H1 (cell line): ENCODE measurements around the gene CLMP. TPM values are rescaled to one million over a fixed set of nuclear protein-coding genes. Genes with fewer than 3 reads are reported as not detected.

Experiments
- CTCF ChIA-PET: fragments of 300-600 bp; sonication (Branson Sonifier 250); formaldehyde crosslinking; loops from one replicate; lab custom pipeline; 2021; ENCODE audit not compliant: partially characterized antibody; lab: Charles Lee
- POLR2A ChIA-PET: fragments of 300-600 bp; sonication (Branson Sonifier 250); formaldehyde crosslinking; loops from one replicate; lab custom pipeline; 2021; ENCODE audit warnings: inconsistent platforms; ENCODE audit not compliant: partially characterized antibody; lab: Charles Lee
- DNase-seq, 2 experiments: peaks; one replicate each; pipeline versions ENCODE4 v3.0.0 to v3.0.0-alpha.2; 2010 to 2022; ENCODE audit warnings: low spot score in 2 of 2, low read depth in 1 of 2, mixed read lengths in 1 of 2
- FAIRE-seq: peaks from 2 replicates; lab custom pipeline; 2011; peaks lifted over from hg19 to GRCh38; lab: Jason Lieb, UNC
- H2AFZ ChIP-seq: 2 replicates; pipeline ENCODE4 v1.8.1; 2012; ENCODE audit warnings: low read length, inconsistent platforms
- H2AK5ac ChIP-seq: 2 replicates; pipeline ENCODE4 v1.6.1; 2013; ENCODE audit warnings: low read depth, low read length
- H2BK120ac ChIP-seq: replicated peaks from 2 replicates; pipeline ENCODE3; 2013; ENCODE audit warnings: low read depth, low read length, inconsistent platforms
- H2BK12ac ChIP-seq: 2 replicates; pipeline ENCODE4 v1.6.1; 2013; ENCODE audit warnings: low read depth, low read length
- H2BK15ac ChIP-seq: 2 replicates; pipeline ENCODE4 v1.6.1; 2013; ENCODE audit warnings: low read length
- H2BK20ac ChIP-seq: 2 replicates; pipeline ENCODE4 v1.6.1; 2013; ENCODE audit warnings: low read length
- H2BK5ac ChIP-seq: 2 replicates; pipeline ENCODE4 v1.6.1; 2013; ENCODE audit warnings: low read depth, low read length
- H3K14ac ChIP-seq: 2 replicates; pipeline ENCODE4 v1.6.1; 2013; ENCODE audit warnings: inconsistent platforms; ENCODE audit not compliant: insufficient read length
- H3K18ac ChIP-seq: 2 replicates; pipeline ENCODE4 v1.6.1; 2013; ENCODE audit warnings: low read length; ENCODE audit errors: extremely low read depth
- H3K23ac ChIP-seq: 2 replicates; pipeline ENCODE4 v1.6.1; 2013; ENCODE audit warnings: inconsistent platforms; ENCODE audit not compliant: insufficient read length
- H3K23me2 ChIP-seq: 2 replicates; pipeline ENCODE4 v1.6.1; 2013; ENCODE audit warnings: low read depth, low read length
- H3K27ac ChIP-seq: 2 replicates; pipeline ENCODE4 v1.6.1; 2011; ENCODE audit warnings: low read depth, low read length, inconsistent platforms
- H3K27me3 ChIP-seq, 4 experiments: replicated peaks in 1 of 4; 1 replicate in 1 of 4; 2 replicates in 3 of 4; pipeline versions ENCODE4 v1.6.1 to v1.8.1; 2011 to 2013; ENCODE audit warnings: low read length in 3 of 4, mild to moderate bottlenecking in 3 of 4, inconsistent platforms in 2 of 4, mixed read lengths in 2 of 4, moderate library complexity in 1 of 4; ENCODE audit not compliant: control insufficient read depth in 3 of 4, insufficient read depth in 3 of 4; ENCODE audit errors: extremely low read depth in 1 of 4
- H3K36me3 ChIP-seq, 4 experiments: 2 replicates each; pipeline versions ENCODE4 v1.6.1 to v1.8.1; 2011 to 2013; ENCODE audit warnings: mild to moderate bottlenecking in 4 of 4, low read length in 3 of 4, moderate library complexity in 2 of 4, control low read depth in 1 of 4, inconsistent platforms in 1 of 4; ENCODE audit not compliant: insufficient read depth in 4 of 4, control insufficient read depth in 2 of 4
- H3K4ac ChIP-seq: replicated peaks from 2 replicates; pipeline ENCODE3; 2013; ENCODE audit warnings: low read length, low read depth, mixed read lengths, inconsistent platforms; ENCODE audit not compliant: insufficient read length
- H3K4me1 ChIP-seq, 4 experiments: replicated peaks in 1 of 4; 1 replicate in 1 of 4; 2 replicates in 3 of 4; pipeline versions ENCODE4 v1.6.1 to v1.8.1; 2011 to 2013; ENCODE audit warnings: low read length in 3 of 4, inconsistent platforms in 2 of 4, mixed read lengths in 1 of 4; ENCODE audit not compliant: insufficient read depth in 4 of 4, control insufficient read depth in 3 of 4
- H3K4me2 ChIP-seq, 2 experiments: 2 replicates each; pipeline versions ENCODE4 v1.6.1 to v1.8.1; 2011 to 2013; ENCODE audit warnings: low read depth in 2 of 2, low read length in 2 of 2, control low read depth in 1 of 2, inconsistent platforms in 1 of 2, mild to moderate bottlenecking in 1 of 2; ENCODE audit not compliant: insufficient read depth in 1 of 2
- H3K4me3 ChIP-seq, 4 experiments: fragments of 200-600, 300-600 bp in 1 of 4; sonication (generic), shearing (Covaris generic), sonication (Bioruptor Twin) in 1 of 4; 2 replicates each; pipeline versions ENCODE4 v1.5.1 to v1.8.1; 2011 to 2016; ENCODE audit warnings: low read length in 4 of 4, low read depth in 3 of 4, control low read depth in 2 of 4, inconsistent platforms in 2 of 4, mild to moderate bottlenecking in 2 of 4, mixed read lengths in 1 of 4, moderate library complexity in 1 of 4; ENCODE audit not compliant: insufficient read depth in 2 of 4; ENCODE audit errors: extremely low read depth in 1 of 4
- H3K56ac ChIP-seq: replicated peaks from 2 replicates; pipeline ENCODE3; 2013; ENCODE audit warnings: low read depth, mild to moderate bottlenecking, mixed read lengths, low read length, inconsistent platforms; ENCODE audit not compliant: insufficient read length
- H3K79me1 ChIP-seq: 2 replicates; pipeline ENCODE4 v1.6.1; 2013; ENCODE audit warnings: low read depth, low read length, control low read depth
- H3K79me2 ChIP-seq, 2 experiments: 2 replicates each; pipeline versions ENCODE4 v1.6.1 to v1.8.1; 2012 to 2013; ENCODE audit warnings: low read length in 2 of 2, mild to moderate bottlenecking in 2 of 2, inconsistent platforms in 1 of 2; ENCODE audit not compliant: insufficient read depth in 2 of 2, control insufficient read depth in 1 of 2
- H3K9ac ChIP-seq, 4 experiments: replicated peaks in 1 of 4; 1 replicate in 1 of 4; 2 replicates in 3 of 4; pipeline versions ENCODE4 v1.6.1 to v1.8.1; 2011 to 2013; ENCODE audit warnings: low read depth in 3 of 4, low read length in 3 of 4, control low read depth in 2 of 4, mild to moderate bottlenecking in 2 of 4, moderate library complexity in 2 of 4, inconsistent platforms in 1 of 4; ENCODE audit errors: extremely low read depth in 1 of 4
- H3K9me3 ChIP-seq, 2 experiments: 2 replicates each; pipeline versions ENCODE4 v1.6.1 to v1.8.1; 2012 to 2013; ENCODE audit warnings: mild to moderate bottlenecking in 2 of 2, moderate library complexity in 2 of 2, control low read depth in 1 of 2, inconsistent platforms in 1 of 2, low read depth in 1 of 2, low read length in 1 of 2, mixed read lengths in 1 of 2; ENCODE audit not compliant: insufficient read depth in 2 of 2
- H4K20me1 ChIP-seq, 2 experiments: replicated peaks in 1 of 2; 2 replicates each; pipeline versions ENCODE3 to v1.8.1; 2011 to 2013; ENCODE audit warnings: inconsistent platforms in 2 of 2, low read length in 2 of 2, mild to moderate bottlenecking in 1 of 2; ENCODE audit not compliant: insufficient read depth in 2 of 2, control insufficient read depth in 1 of 2
- H4K5ac ChIP-seq: 2 replicates; pipeline ENCODE4 v1.6.1; 2013; ENCODE audit warnings: low read length, low read depth, mixed read lengths, inconsistent platforms; ENCODE audit not compliant: insufficient read length
- H4K8ac ChIP-seq: 2 replicates; pipeline ENCODE4 v1.8.0; 2013; ENCODE audit warnings: mild to moderate bottlenecking, moderate library complexity, low read length, inconsistent platforms; ENCODE audit not compliant: insufficient read depth; ENCODE audit errors: extremely low read depth
- H4K91ac ChIP-seq: replicated peaks from 2 replicates; pipeline ENCODE3; 2013; ENCODE audit warnings: low read length, mixed read lengths, inconsistent platforms; ENCODE audit not compliant: insufficient read length
- ASH2L ChIP-seq: fragments of 200-600, 300-600 bp; sonication (generic); IDR thresholded peaks from one replicate; pipeline ENCODE4 v1.7.1; 2017; ENCODE audit warnings: low read length
- CTBP2 ChIP-seq: IDR thresholded peaks from 2 replicates; pipeline ENCODE4 v1.7.0; 2011; ENCODE audit warnings: borderline replicate concordance, mild to moderate bottlenecking, moderate library complexity, mixed read lengths, low read length; ENCODE audit not compliant: insufficient read depth, insufficient read length
- CTCF ChIP-seq, 3 experiments: IDR thresholded peaks; 1 replicate in 2 of 3; 2 replicates in 1 of 3; pipeline versions ENCODE4 v1.5.1 to v1.6.1; 2011; ENCODE audit warnings: low read length in 3 of 3, mild to moderate bottlenecking in 3 of 3, inconsistent platforms in 2 of 3, low read depth in 1 of 3, moderate library complexity in 1 of 3; ENCODE audit not compliant: insufficient read depth in 1 of 3; ENCODE audit errors: control extremely low read depth in 1 of 3
- EP300 ChIP-seq, 2 experiments: IDR thresholded peaks; 1 replicate in 1 of 2; 2 replicates in 1 of 2; pipeline ENCODE4 v1.6.1; 2011 to 2012; ENCODE audit warnings: low read depth in 2 of 2, low read length in 2 of 2, mild to moderate bottlenecking in 2 of 2, borderline replicate concordance in 1 of 2, inconsistent platforms in 1 of 2, moderate library complexity in 1 of 2
- GABPA ChIP-seq: IDR thresholded peaks from 2 replicates; pipeline ENCODE4 v1.6.1; 2011; ENCODE audit warnings: mild to moderate bottlenecking, low read length, moderate library complexity, borderline replicate concordance; ENCODE audit not compliant: insufficient read depth
- KDM5A ChIP-seq: fragments of 200-600 bp; IDR thresholded peaks from 2 replicates; pipeline ENCODE4 v1.7.1; 2012; ENCODE audit warnings: mild to moderate bottlenecking, low read length, inconsistent platforms, mixed read lengths
- NANOG ChIP-seq: IDR thresholded peaks from 2 replicates; pipeline ENCODE4 v1.6.1; 2011; ENCODE audit warnings: low read length, low read depth, mild to moderate bottlenecking, inconsistent platforms; ENCODE audit not compliant: insufficient read depth, poor library complexity, severe bottlenecking
- POU5F1 ChIP-seq: IDR thresholded peaks from 2 replicates; pipeline ENCODE4 v1.6.1; 2011; ENCODE audit warnings: low read depth, mild to moderate bottlenecking, low read length, moderate library complexity
- TAF1 ChIP-seq: IDR thresholded peaks from 2 replicates; pipeline ENCODE4 v1.6.1; 2011; ENCODE audit warnings: mild to moderate bottlenecking, low read depth, low read length
- WGBS, 2 experiments: shearing (Covaris generic) in 1 of 2; methylation state at CpG; one replicate each; pipeline versions ENCODE4 v1.1.6 to v1.1.7; 2013 to 2015; ENCODE audit warnings: low lambda C conversion rate in 2 of 2, mixed read lengths in 2 of 2, inconsistent platforms in 1 of 2, low coverage in 1 of 2, missing lambda C conversion rate in 1 of 2; ENCODE audit not compliant: insufficient replicate concordance in 2 of 2, insufficient coverage in 1 of 2, insufficient read length in 1 of 2; ENCODE audit errors: extremely low coverage in 1 of 2, missing lambda C conversion rate in 1 of 2; 5-methylcytosine and 5-hydroxymethylcytosine counted together
- polyA plus RNA-seq, 7 experiments: library from polyadenylated mRNA; depleted of rRNA in 3 of 7; stranded (reverse) in 5 of 7; unstranded in 2 of 7; fragments of >200 nt in 5 of 7; fragments of 200-250 nt in 2 of 7; gene quantifications; 1 replicate in 5 of 7; 2 replicates in 1 of 7; 4 replicates in 1 of 7; pipeline versions ENCODE4 v1.2.1 to v1.2.3, GENCODE V29; 2011 to 2013; ENCODE audit warnings: missing spikeins in 2 of 7, mixed read lengths in 2 of 7
- total RNA-seq: library from RNA; stranded (reverse); fragmentation: NEBNext Ultra II Directional; extraction: Animal tissue kit (Norgen Biotek cat#: 25700); gene quantifications from 2 replicates; pipeline ENCODE4 v1.2.1, GENCODE V29; 2021

The CLMP gene
- total and polyA plus RNA-seq, 2 of the 8 experiments (the other 6 are each of a cell fraction or from before 2014, with no cell fraction given) = 9.9 to 24.1 TPM

GRCh38 chr11:123151366-123151765 lies 43.7 kb downstream of the CLMP start:
- no peak overlapping the region for H3K4me3 ChIP-seq
- H4K8ac ChIP-seq = no peak overlapping the region
- H3K14ac ChIP-seq = no peak overlapping the region
- no peaks in the 10 kb centered on the region for H3K36me3 ChIP-seq
- H3K79me1 ChIP-seq = no peaks in the 10 kb centered on the region
- H3K23ac ChIP-seq = no peak overlapping the region
- no peak overlapping the region for H4K5ac ChIP-seq
- no peak overlapping the region for H3K4me2 ChIP-seq
- no peaks in the 10 kb centered on the region for H4K20me1 ChIP-seq
- WGBS, 2 experiments = 86% methylated on average over 3 of the region's 3 CpGs; no CpG with 5 or more reads in 1 of the 2 experiments
- H4K91ac ChIP-seq = no peak overlapping the region
- TF ChIP-seq GABPA (no peak), EP300 (IDR thresholded peaks at IDR 0.05; ENCODE audit: borderline replicate concordance in 1 of 2, low read depth in 2 of 2, low read length in 2 of 2) (no peak), CTCF (IDR thresholded peaks at IDR 0.05; ENCODE audit: control extremely low read depth in 1 of 3, insufficient read depth in 1 of 3, low read depth in 1 of 3, low read length in 3 of 3) (no peak), KDM5A (no peak), CTBP2 (no peak), NANOG (no peak), TAF1 (no peak), POU5F1 (no peak), ASH2L (no peak)
- no peak overlapping the region for H2BK12ac ChIP-seq
- FAIRE-seq (no peak), DNase-seq (no peak)
- no peak overlapping the region for H3K4ac ChIP-seq
- no peaks in the 10 kb centered on the region for H3K9me3 ChIP-seq
- ChIA-PET POLR2A (interaction anchor here (1.1 to 2.9 kb wide), 2 partner anchors 10 to 14 kb away, joined by 3 to 8 read pairs; no protein-coding TSS in a partner anchor), CTCF (interaction anchor here (1.1 to 5.4 kb wide), 5 partner anchors 12 to 96 kb away, joined by 3 to 48 read pairs (median 6); no protein-coding TSS in a partner anchor)
- 0 out of 7 replicates have a peak, but pooled peaks cover 0 to 2% (median 0%) of the 10 kb centered on the region in 4 experiments for H3K4me1 ChIP-seq
- H3K56ac ChIP-seq = no peak overlapping the region
- no peak overlapping the region for H2AFZ ChIP-seq
- H3K9ac ChIP-seq = no peak overlapping the region
- no peak overlapping the region for H2BK15ac ChIP-seq
- no peak overlapping the region for H3K18ac ChIP-seq
- no peak overlapping the region for H2BK120ac ChIP-seq
- no peak overlapping the region for H2BK20ac ChIP-seq
- H2AK5ac ChIP-seq = no peak overlapping the region
- no peaks in the 10 kb centered on the region for H3K27me3 ChIP-seq
- H3K23me2 ChIP-seq = no peaks in the 10 kb centered on the region
- H2BK5ac ChIP-seq = no peak overlapping the region
- no peaks in the 10 kb centered on the region for H3K79me2 ChIP-seq
- H3K27ac ChIP-seq = no peak overlapping the region
